Trophoblast cell (in vitro differentiated cells and primary cell): ENCODE results near the gene NQO2.
A peak's percentile ranks its signal among the peaks of the same experiment; 100 is the strongest.

Experiments
- DNase-seq, 2 donors: peaks; one replicate each; pipeline ENCODE4 v3.0.0-alpha.2; 2016
- H2AFZ ChIP-seq: 2 replicates; pipeline ENCODE4 v1.6.1; 2013; ENCODE audit warnings: low read length, moderate library complexity, mild to moderate bottlenecking; ENCODE audit not compliant: insufficient read depth, poor library complexity
- H2AK5ac ChIP-seq: 2 replicates; pipeline ENCODE4 v1.6.1; 2013; ENCODE audit warnings: mild to moderate bottlenecking, low read length
- H2BK120ac ChIP-seq: 2 replicates; pipeline ENCODE4 v1.6.1; 2013; ENCODE audit warnings: low read length, mild to moderate bottlenecking, moderate library complexity; ENCODE audit not compliant: insufficient read depth, poor library complexity
- H2BK12ac ChIP-seq: 2 replicates; pipeline ENCODE4 v1.6.1; 2013; ENCODE audit warnings: mild to moderate bottlenecking, low read length, moderate library complexity
- H2BK5ac ChIP-seq: 2 replicates; pipeline ENCODE4 v1.6.1; 2013; ENCODE audit warnings: low read length, low read depth, moderate library complexity, mild to moderate bottlenecking; ENCODE audit not compliant: poor library complexity
- H3K14ac ChIP-seq: 2 replicates; pipeline ENCODE4 v1.6.1; 2013; ENCODE audit warnings: mild to moderate bottlenecking, low read length
- H3K18ac ChIP-seq: 2 replicates; pipeline ENCODE4 v1.6.1; 2013; ENCODE audit warnings: mild to moderate bottlenecking, low read length
- H3K23ac ChIP-seq: 2 replicates; pipeline ENCODE4 v1.6.1; 2013; ENCODE audit warnings: low read length
- H3K27ac ChIP-seq: 2 replicates; pipeline ENCODE4 v1.5.1; 2013; ENCODE audit warnings: low read depth, mild to moderate bottlenecking, inconsistent platforms, low read length, moderate library complexity
- H3K27me3 ChIP-seq: 2 replicates; pipeline ENCODE4 v1.6.1; 2013; ENCODE audit warnings: inconsistent platforms, mild to moderate bottlenecking, low read length, moderate library complexity; ENCODE audit not compliant: insufficient read depth
- H3K36me3 ChIP-seq, 2 experiments: 1 replicate in 1 of 2; 2 replicates in 1 of 2; pipeline ENCODE4 v1.6.1; 2013; ENCODE audit warnings: low read length in 2 of 2, mild to moderate bottlenecking in 2 of 2, moderate library complexity in 1 of 2; ENCODE audit not compliant: insufficient read depth in 2 of 2, control insufficient read depth in 1 of 2
- H3K4ac ChIP-seq: 2 replicates; pipeline ENCODE4 v1.6.1; 2013; ENCODE audit warnings: low read depth, mild to moderate bottlenecking, low read length, moderate library complexity
- H3K4me1 ChIP-seq, 2 experiments: 1 replicate in 1 of 2; 2 replicates in 1 of 2; pipeline ENCODE4 v1.6.1; 2013; ENCODE audit warnings: low read length in 2 of 2, mild to moderate bottlenecking in 2 of 2, moderate library complexity in 1 of 2; ENCODE audit not compliant: insufficient read depth in 2 of 2, control insufficient read depth in 1 of 2
- H3K4me2 ChIP-seq: 2 replicates; pipeline ENCODE4 v1.6.1; 2013; ENCODE audit warnings: inconsistent platforms, mild to moderate bottlenecking, low read length, moderate library complexity
- H3K4me3 ChIP-seq: 2 replicates; pipeline ENCODE4 v1.5.1; 2013; ENCODE audit warnings: mild to moderate bottlenecking, low read depth, low read length, inconsistent platforms
- H3K79me1 ChIP-seq: one replicate; pipeline ENCODE4 v1.6.1; 2013; ENCODE audit warnings: low read length
- H3K79me2 ChIP-seq: 2 replicates; pipeline ENCODE4 v1.6.1; 2013; ENCODE audit warnings: low read length, mild to moderate bottlenecking; ENCODE audit not compliant: control insufficient read depth, insufficient read depth, poor library complexity
- H3K9ac ChIP-seq: 2 replicates; pipeline ENCODE4 v1.6.1; 2013; ENCODE audit warnings: mild to moderate bottlenecking, low read length
- H3K9me3 ChIP-seq: 2 replicates; pipeline ENCODE4 v1.6.1; 2013; ENCODE audit warnings: low read depth, mild to moderate bottlenecking, control low read depth, inconsistent platforms, low read length; ENCODE audit not compliant: insufficient read depth
- H4K12ac ChIP-seq: 2 replicates; pipeline ENCODE4 v1.6.1; 2013; ENCODE audit warnings: low read depth, mild to moderate bottlenecking, low read length, moderate library complexity
- H4K8ac ChIP-seq: 2 replicates; pipeline ENCODE4 v1.6.1; 2013; ENCODE audit warnings: low read depth, mild to moderate bottlenecking, low read length, moderate library complexity
- H4K91ac ChIP-seq: one replicate; pipeline ENCODE4 v1.6.1; 2013; ENCODE audit warnings: low read depth, mild to moderate bottlenecking, low read length, moderate library complexity
- WGBS: extraction: QIAGEN DNeasy Blood & Tissue Kit; methylation state at CpG from one replicate; pipeline ENCODE4 v1.1.7; 2013; ENCODE audit warnings: missing lambda C conversion rate; ENCODE audit not compliant: insufficient read length, insufficient coverage; ENCODE audit errors: extremely low coverage; 5-methylcytosine and 5-hydroxymethylcytosine counted together

NQO2 gene

GRCh38 chr6:2962004-2962403, 37.7 kb upstream of the NQO2 start:
- no peak overlapping the region for H2BK12ac ChIP-seq
- peaks cover 5% of the 10 kb centered on the region for H3K9me3 ChIP-seq
- no peaks in the 10 kb centered on the region for H3K79me1 ChIP-seq
- H3K4me1 ChIP-seq: peaks cover 7 to 15% of the 10 kb centered on the region in 2 experiments
- no peak overlapping the region for H2AFZ ChIP-seq
- no peak overlapping the region for H4K91ac ChIP-seq
- no peak overlapping the region for H4K12ac ChIP-seq
- H3K4me3 ChIP-seq: no peak overlapping the region
- H2AK5ac ChIP-seq: no peak overlapping the region
- H3K4me2 ChIP-seq: no peak overlapping the region
- H4K8ac ChIP-seq: no peak overlapping the region
- WGBS: no CpG with 5 or more reads among the region's 9 CpGs
- H3K36me3 ChIP-seq: peaks cover 0 to 4% of the 10 kb centered on the region in 2 experiments
- no peak overlapping the region for H3K9ac ChIP-seq
- H2BK5ac ChIP-seq: no peak overlapping the region
- no peak overlapping the region for H3K27ac ChIP-seq
- H3K79me2 ChIP-seq: no peaks in the 10 kb centered on the region
- DNase-seq: peak; percentile 65 to 73
- H3K4ac ChIP-seq: no peak overlapping the region
- H2BK120ac ChIP-seq: no peak overlapping the region
- no peaks in the 10 kb centered on the region for H3K27me3 ChIP-seq
- H3K14ac ChIP-seq: no peak overlapping the region
- no peak overlapping the region for H3K18ac ChIP-seq
- no peak overlapping the region for H3K23ac ChIP-seq

- Histone ChIP-seq H3K79me2 (no peaks in the 10 kb centered on the region), H4K91ac (no peak overlapping the region), H3K4me3 (no peak overlapping the region), H2BK12ac (no peak overlapping the region), H2AK5ac (no peak overlapping the region), H4K8ac (no peak overlapping the region), H3K36me3 (peaks cover 0 to 4% of the 10 kb centered on the region in 2 experiments), H2BK5ac (no peak overlapping the region), H3K27me3 (no peaks in the 10 kb centered on the region), H3K79me1 (no peaks in the 10 kb centered on the region), H3K27ac (no peak overlapping the region), H3K4me1 (peaks cover 7 to 15% of the 10 kb centered on the region in 2 experiments), H4K12ac (no peak overlapping the region), H3K18ac (no peak overlapping the region), H3K23ac (no peak overlapping the region), H3K9ac (no peak overlapping the region), H2AFZ (no peak overlapping the region), H2BK120ac (no peak overlapping the region), H3K4ac (no peak overlapping the region), H3K9me3 (peaks cover 5% of the 10 kb centered on the region), H3K4me2 (no peak overlapping the region), H3K14ac (no peak overlapping the region)
- WGBS: no CpG with 5 or more reads among the region's 3 CpGs
- DNase-seq: peak in 1 of 2 donors; percentile 48
Observed at GRCh38 chr6:2962636-2963035, 37.1 kb upstream of the NQO2 start.

- H3K79me2 ChIP-seq: no peaks in the 10 kb centered on the region
- H3K9me3 ChIP-seq: peaks cover 2% of the 10 kb centered on the region
- no peak overlapping the region for H2AK5ac ChIP-seq
- no peak overlapping the region for H4K12ac ChIP-seq
- no peak overlapping the region for H3K18ac ChIP-seq
- no peak overlapping the region for H3K23ac ChIP-seq
- H3K27ac ChIP-seq: no peak overlapping the region
- no peak overlapping the region for H3K4me2 ChIP-seq
- no CpG with 5 or more reads among the region's 8 CpGs for WGBS
- H3K14ac ChIP-seq: no peak overlapping the region
- no peak overlapping the region for H3K4ac ChIP-seq
- peak; percentile 81 for DNase-seq
- H3K27me3 ChIP-seq: no peaks in the 10 kb centered on the region
- H3K36me3 ChIP-seq: no peaks in the 10 kb centered on the region
- no peak overlapping the region for H2BK5ac ChIP-seq
- H3K4me3 ChIP-seq: no peak overlapping the region
- no peaks in the 10 kb centered on the region for H3K79me1 ChIP-seq
- no peak overlapping the region for H2AFZ ChIP-seq
- no peak overlapping the region for H4K91ac ChIP-seq
- no peak overlapping the region for H3K9ac ChIP-seq
- H4K8ac ChIP-seq: no peak overlapping the region
- H3K4me1 ChIP-seq: peaks cover 5 to 10% of the 10 kb centered on the region in 2 experiments
- no peak overlapping the region for H2BK120ac ChIP-seq
- no peak overlapping the region for H2BK12ac ChIP-seq
Observed at GRCh38 chr6:2963756-2964155, 35.9 kb upstream of the NQO2 start.

GRCh38 chr6:2964793-2965505, 34.7 kb upstream of the NQO2 start:
- no peak overlapping the region for H3K4me3 ChIP-seq
- no peak overlapping the region for H4K91ac ChIP-seq
- H3K4me1 ChIP-seq: peaks cover 3 to 6% of the 10 kb centered on the region in 2 experiments
- H3K27me3 ChIP-seq: no peaks in the 10 kb centered on the region
- H4K12ac ChIP-seq: no peak overlapping the region
- no peaks in the 10 kb centered on the region for H3K79me2 ChIP-seq
- no peak overlapping the region for H3K14ac ChIP-seq
- H2BK5ac ChIP-seq: no peak overlapping the region
- H2BK120ac ChIP-seq: no peak overlapping the region
- H2AFZ ChIP-seq: no peak overlapping the region
- peaks cover 2% of the 10 kb centered on the region for H3K9me3 ChIP-seq
- H3K27ac ChIP-seq: no peak overlapping the region
- no peaks in the 10 kb centered on the region for H3K36me3 ChIP-seq
- DNase-seq: no peak
- no peak overlapping the region for H3K4me2 ChIP-seq
- no peaks in the 10 kb centered on the region for H3K79me1 ChIP-seq
- H3K18ac ChIP-seq: no peak overlapping the region
- H2BK12ac ChIP-seq: no peak overlapping the region
- H4K8ac ChIP-seq: no peak overlapping the region
- no peak overlapping the region for H2AK5ac ChIP-seq
- H3K23ac ChIP-seq: no peak overlapping the region
- H3K4ac ChIP-seq: no peak overlapping the region
- no CpG with 5 or more reads among the region's 17 CpGs for WGBS
- H3K9ac ChIP-seq: no peak overlapping the region
